HepG2 (cell line): ENCODE measurements around the gene GPR55. TPM values are rescaled to one million over a fixed set of nuclear protein-coding genes. Genes with fewer than 3 reads are reported as not detected.

Experiments
- BATF2 ChIP-seq: sonication (generic); formaldehyde crosslinking; IDR thresholded peaks from 2 replicates; pipeline ENCODE4 v1.8.0; 2022; ENCODE audit warnings: mild to moderate bottlenecking, missing genetic modification reagents, moderate library complexity
- BORCS8-MEF2B ChIP-seq: sonication (generic); formaldehyde crosslinking; IDR thresholded peaks from 2 replicates; pipeline ENCODE4 v1.8.0; 2022; ENCODE audit warnings: mild to moderate bottlenecking, missing genetic modification reagents
- CEBPG ChIP-seq: IDR thresholded peaks from 2 replicates; pipeline ENCODE4 v1.6.1; 2016
- GRHL1 ChIP-seq: sonication (generic); formaldehyde crosslinking; conservative IDR thresholded peaks from 2 replicates; pipeline ENCODE4 v1.8.0; 2022; ENCODE audit warnings: missing genetic modification reagents
- MAX ChIP-seq: IDR thresholded peaks from 2 replicates; pipeline ENCODE4 v1.6.1; 2012; ENCODE audit warnings: inconsistent platforms
- MED13 ChIP-seq: sonication (generic); formaldehyde crosslinking; IDR thresholded peaks from 2 replicates; pipeline ENCODE4 v1.5.0; 2020; ENCODE audit warnings: missing genetic modification reagents
- MYPOP ChIP-seq: sonication (generic); formaldehyde crosslinking; IDR thresholded peaks from 2 replicates; pipeline ENCODE4 v1.8.1; 2023; ENCODE audit warnings: mild to moderate bottlenecking, moderate library complexity, missing genetic modification reagents
- NRL ChIP-seq: sonication (generic); formaldehyde crosslinking; IDR thresholded peaks from 2 replicates; pipeline ENCODE4 v1.5.0; 2020; ENCODE audit warnings: missing genetic modification reagents, mild to moderate bottlenecking, moderate library complexity, borderline replicate concordance
- TAF1 ChIP-seq: sonication (generic); formaldehyde crosslinking; IDR thresholded peaks from 2 replicates; pipeline ENCODE4 v1.4.0; 2020; ENCODE audit warnings: missing genetic modification reagents
- ZBTB39 ChIP-seq: sonication (generic); formaldehyde crosslinking; IDR thresholded peaks from 2 replicates; pipeline ENCODE4 v1.5.0; 2020; ENCODE audit warnings: missing genetic modification reagents
- ZFP91 ChIP-seq: sonication (generic); formaldehyde crosslinking; IDR thresholded peaks from 2 replicates; pipeline ENCODE4 v1.9.0; 2022; ENCODE audit warnings: missing genetic modification reagents, mild to moderate bottlenecking, borderline replicate concordance
- ZFX ChIP-seq: sonication (generic); formaldehyde crosslinking; IDR thresholded peaks from 2 replicates; pipeline ENCODE4 v1.4.0; 2020; ENCODE audit warnings: mild to moderate bottlenecking, low read depth, missing genetic modification reagents, moderate library complexity
- ZNF280B ChIP-seq: sonication (generic); formaldehyde crosslinking; IDR thresholded peaks from 2 replicates; pipeline ENCODE4 v1.5.0; 2020; ENCODE audit warnings: missing genetic modification reagents, mild to moderate bottlenecking, borderline replicate concordance
- ZNF335 ChIP-seq: sonication (generic); formaldehyde crosslinking; IDR thresholded peaks from 2 replicates; pipeline ENCODE4 v1.4.0; 2020; ENCODE audit warnings: missing genetic modification reagents
- ZSCAN12 ChIP-seq: sonication (generic); formaldehyde crosslinking; IDR thresholded peaks from 2 replicates; pipeline ENCODE4 v1.9.0; 2021; ENCODE audit warnings: mild to moderate bottlenecking, missing genetic modification reagents
- polyA plus RNA-seq, 8 experiments: library from polyadenylated mRNA; depleted of rRNA in 3 of 8; stranded (reverse) in 7 of 8; unstranded in 1 of 8; fragments of >200 nt; fragmentation: Illumina TruSeq in 4 of 8; extraction: Trizol in 4 of 8; gene quantifications; 2 replicates each; pipeline versions ENCODE4 v1.2.1 to v1.2.3, GENCODE V29; 2011 to 2016; ENCODE audit warnings: low read depth in 4 of 8, missing spikeins in 1 of 8, mixed read lengths in 1 of 8; ENCODE audit not compliant: insufficient read depth in 1 of 8
- total RNA-seq, 5 experiments: library from RNA; depleted of rRNA; stranded (reverse); fragments of >200 nt; fragmentation: Illumina TruSeq; extraction: Trizol; gene quantifications; 2 replicates each; pipeline ENCODE4 v1.2.3, GENCODE V29; 2016; ENCODE audit warnings: low read depth in 1 of 5

The GPR55 gene
- total and polyA plus RNA-seq, 2 of the 13 experiments (the other 11 are each of a cell fraction or from before 2014, with no cell fraction given), result not detected

GRCh38 chr2:230865766-230866755 is 59.0 kb downstream of the GPR55 start (continued):
- TF ChIP-seq ZNF280B (peak; percentile 86), ZBTB39 (CRISPR knock-in tag) (no peak), NRL (CRISPR knock-in tag) (peak; percentile 45; the same call in 1 of the 2 replicates), BORCS8-MEF2B (CRISPR knock-in tag) (0 out of 2 replicates have a peak, but pooled peaks have one; percentile 47), ZFP91 (CRISPR knock-in tag) (no peak), MYPOP (CRISPR knock-in tag) (no peak), CEBPG (CRISPR knock-in tag) (no peak), BATF2 (CRISPR knock-in tag) (0 out of 2 replicates have a peak, but pooled peaks have one; percentile 38), TAF1 (CRISPR knock-in tag) (peak; percentile 19; the same call in 1 of the 2 replicates), ZSCAN12 (CRISPR knock-in tag) (0 out of 2 replicates have a peak, but pooled peaks have one; percentile 33), MED13 (CRISPR knock-in tag) (0 out of 2 replicates have a peak, but pooled peaks have one; percentile 40), GRHL1 (CRISPR knock-in tag) (no peak), ZFX (CRISPR knock-in tag) (0 out of 2 replicates have a peak, but pooled peaks have one; percentile 34), MAX (peak; percentile 48; the same call in 1 of the 2 replicates), ZNF335 (CRISPR knock-in tag) (0 out of 2 replicates have a peak, but pooled peaks have one; percentile 33)
